Activated naive CD8-positive, alpha-beta T cell treated with anti-CD3 and anti-CD28 coated beads, Interleukin-2, amount 50 U/mL, for 16 hours (primary cell): Measurements from ENCODE around the gene WDR27.
"Not testable (repeated sequence)": the region's sequence is repeated elsewhere in the genome, so short reads cannot be mapped to it uniquely, and the experiment has no call there.

Source experiments
- DNase-seq: peaks from one replicate; pipeline ENCODE4 v3.0.0-alpha.2; 2020; ENCODE audit warnings: low read depth, low spot score

Gene WDR27

DNA sequence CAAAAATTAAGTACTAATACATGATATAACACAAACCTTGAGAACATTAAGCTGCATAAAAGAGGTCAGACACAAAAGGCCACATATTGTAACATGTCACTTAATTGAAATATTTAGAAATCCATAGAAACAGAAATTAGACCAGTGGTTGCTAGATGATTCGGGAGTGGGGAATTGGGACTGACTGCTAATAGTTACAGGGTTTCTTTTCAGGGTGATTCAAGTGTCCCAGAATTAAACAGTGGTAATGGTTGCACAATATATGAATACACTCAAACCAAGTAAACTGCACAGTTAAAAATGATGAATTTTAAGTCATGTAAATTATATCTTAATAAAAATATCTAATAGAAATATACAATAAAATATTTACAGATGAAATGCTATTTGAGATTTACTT is 174.5 kb downstream of the WDR27 start:
- DNase-seq, result no peak

DNA sequence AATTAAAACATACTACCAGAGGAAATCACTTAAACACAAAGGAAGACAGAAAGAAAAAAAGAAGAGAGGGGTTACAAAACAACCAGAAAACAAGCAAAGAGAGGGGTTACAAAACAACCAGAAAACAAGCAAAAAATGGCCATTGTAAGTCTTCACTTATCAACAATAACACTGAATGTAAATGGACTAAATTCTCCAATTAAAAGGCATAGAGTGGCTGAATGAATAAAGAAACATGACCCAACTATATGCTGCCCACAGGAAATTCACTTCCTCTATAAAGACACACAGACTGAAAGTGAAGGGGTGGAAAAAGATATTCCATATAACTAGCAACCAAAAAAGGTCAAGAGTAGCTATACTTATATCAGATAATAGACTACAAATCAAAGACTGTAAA is 180.0 kb downstream of the WDR27 start:
- no peak for DNase-seq

GRCh38 chr6:169520104-169520503 is 181.7 kb downstream of the WDR27 start:
- no peak for DNase-seq

GRCh38 chr6:169518451-169518850 is 183.4 kb downstream of the WDR27 start:
- DNase-seq, result no peak

DNA sequence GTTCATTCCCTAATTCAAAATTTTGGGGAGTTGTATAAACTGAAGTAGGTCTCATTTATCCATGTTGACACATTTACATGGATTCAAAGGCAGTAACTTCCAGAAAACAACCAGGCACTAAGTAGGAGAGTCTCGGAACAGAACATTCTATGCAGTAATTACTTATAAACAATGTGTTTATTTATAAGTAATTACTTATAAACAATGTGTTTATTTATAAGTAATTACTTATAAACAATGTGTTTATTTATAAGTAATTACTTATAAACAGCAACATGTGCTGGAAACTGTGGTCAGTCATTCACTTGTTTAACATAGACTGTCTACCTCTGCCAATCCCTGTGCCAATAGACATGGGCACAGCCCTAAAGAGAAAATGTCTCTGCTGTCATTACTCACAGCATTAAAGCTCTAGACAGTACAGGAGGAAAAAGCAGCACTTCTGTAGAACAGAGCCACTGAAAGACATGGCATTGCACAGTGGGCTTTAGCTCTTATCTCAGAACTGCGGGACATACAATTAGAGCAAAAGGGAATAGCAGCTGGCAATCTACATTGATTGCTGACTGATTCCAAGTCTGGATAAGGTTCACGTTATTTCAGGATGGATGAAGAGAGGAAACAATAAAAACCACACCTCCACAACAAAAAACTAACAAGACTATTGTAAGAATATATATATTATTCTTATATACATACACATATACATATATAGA is 188.2 kb downstream of the WDR27 start:
- DNase-seq, result no peak

DNA sequence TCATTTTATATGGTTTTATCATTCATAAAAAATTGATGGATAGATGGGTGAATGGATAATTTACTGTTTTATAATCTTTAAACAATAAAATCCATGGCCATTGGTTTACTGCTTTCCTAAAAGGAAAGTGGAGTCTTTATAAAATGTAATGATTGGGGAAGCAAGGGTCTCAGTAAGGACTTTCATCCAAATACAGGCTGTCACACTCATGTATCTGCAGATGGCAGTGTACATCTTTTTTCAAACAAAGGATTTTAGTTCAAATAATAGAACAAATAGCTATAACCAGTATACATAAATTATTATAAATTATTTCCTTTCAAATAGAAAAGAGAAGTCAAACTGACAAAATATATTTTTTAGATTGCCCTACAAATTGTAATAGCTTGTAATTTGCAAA is 190.0 kb downstream of the WDR27 start:
- DNase-seq, result not testable (repeated sequence)

GRCh38 chr6:169510871-169511270 is 191.0 kb downstream of the WDR27 start:
- no peak for DNase-seq

DNA sequence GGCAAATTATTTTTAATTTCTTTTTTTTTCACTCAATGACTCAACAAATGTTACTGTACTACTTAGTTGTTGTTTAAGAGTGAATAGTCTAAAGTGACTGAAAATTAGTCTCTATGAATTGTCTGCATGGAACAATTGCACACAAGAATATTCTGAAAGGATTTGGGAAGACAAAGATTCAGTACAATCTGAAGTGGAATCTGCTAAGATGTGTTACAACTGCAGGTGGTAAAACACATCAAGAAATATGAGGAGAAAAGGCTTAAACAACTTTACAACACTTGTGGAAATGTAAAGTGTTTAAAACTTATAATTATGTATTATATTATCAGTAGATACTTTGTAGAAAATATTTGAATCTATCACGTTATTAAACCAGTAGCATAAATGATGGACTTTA is 193.4 kb downstream of the WDR27 start:
- no peak for DNase-seq

DNA sequence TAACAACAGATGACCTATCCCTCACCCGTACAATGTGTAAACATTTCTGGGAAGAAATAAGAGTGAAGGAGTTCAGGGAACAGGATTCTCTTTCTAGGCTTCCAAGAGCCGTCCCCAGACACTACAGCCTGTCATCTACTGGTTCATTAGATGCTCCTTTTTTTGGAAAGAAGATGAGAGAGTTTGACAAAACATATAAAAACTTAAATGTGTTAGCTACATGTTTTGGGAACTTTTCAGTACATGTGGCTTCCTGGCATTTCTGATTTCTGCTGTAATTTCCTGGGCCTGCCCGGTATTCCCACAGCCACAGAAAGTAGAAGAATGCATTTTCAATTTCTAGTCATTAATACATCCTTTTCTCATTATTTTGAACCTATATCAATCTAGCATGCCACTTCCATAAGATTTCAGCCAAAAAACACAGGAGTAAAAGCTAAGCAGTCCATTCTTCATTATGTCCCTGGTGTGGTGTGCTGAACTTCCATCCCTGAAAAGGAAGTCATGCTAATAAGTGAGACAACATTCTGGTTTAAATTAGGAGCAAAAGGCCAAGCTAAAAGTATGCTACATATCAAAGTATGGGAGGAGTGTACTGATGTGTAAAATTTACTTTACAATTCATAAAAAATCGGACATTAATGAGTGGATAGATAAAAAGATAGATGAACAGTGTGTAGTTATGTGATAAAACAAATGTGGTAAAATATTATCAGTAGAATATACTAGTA is 198.2 kb downstream of the WDR27 start:
- DNase-seq, result no peak

- DNase-seq, result no peak
Measured at GRCh38 chr6:169502445-169502844, 199.4 kb downstream of the WDR27 start.

DNA sequence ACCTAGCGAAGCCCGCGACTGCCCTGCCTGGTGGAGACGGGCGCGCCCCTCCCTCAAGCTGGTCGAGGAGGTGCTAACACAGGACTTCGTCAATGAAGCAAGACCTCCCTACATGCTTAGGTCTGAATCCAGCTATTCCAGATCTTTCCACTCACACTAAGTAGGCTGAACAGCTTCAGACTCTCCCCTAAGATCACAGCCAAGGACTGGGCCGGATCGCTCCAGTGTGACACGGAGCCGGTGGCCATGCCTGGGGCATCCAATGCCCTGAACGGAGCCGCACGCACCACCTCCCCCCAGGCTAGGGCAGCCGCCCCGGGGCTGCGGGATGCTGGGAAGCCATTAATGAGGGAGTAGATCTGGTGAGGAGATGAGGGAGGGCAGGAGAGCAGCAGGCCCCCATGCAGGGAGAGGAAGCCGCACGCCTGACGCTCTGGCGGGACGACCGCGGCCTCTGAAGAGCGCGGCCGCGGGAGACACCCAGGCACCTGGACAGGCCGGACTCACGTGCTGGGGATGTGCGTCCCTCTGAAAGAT is 200.0 kb downstream of the WDR27 start:
- DNase-seq, result no peak

GRCh38 chr6:169501128-169501527 is 200.7 kb downstream of the WDR27 start:
- DNase-seq, result no peak

- no peak for DNase-seq
Measured at GRCh38 chr6:169500688-169501087, 201.1 kb downstream of the WDR27 start.

DNA sequence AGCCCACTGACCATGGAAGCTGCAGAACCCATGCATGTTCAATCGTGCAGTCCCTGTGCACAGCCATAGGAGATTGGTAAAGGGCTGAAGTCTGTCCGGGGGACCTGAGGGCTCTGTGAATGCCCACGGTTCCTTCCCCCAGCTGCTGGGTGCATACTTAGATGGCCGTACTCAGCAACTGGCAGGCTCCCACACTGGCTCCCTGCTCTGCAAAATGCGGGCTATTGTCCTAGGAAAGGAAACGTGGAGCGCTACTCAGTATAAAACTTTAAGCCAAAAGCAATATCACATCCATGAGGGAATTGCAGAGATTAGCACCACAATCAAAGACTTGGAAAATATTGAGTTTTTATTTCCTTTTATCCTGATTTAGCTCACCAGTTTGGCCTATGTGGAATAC is 202.0 kb downstream of the WDR27 start:
- DNase-seq, result no peak

- DNase-seq, result no peak
Measured at GRCh38 chr6:169498916-169499513, 202.8 kb downstream of the WDR27 start.

DNA sequence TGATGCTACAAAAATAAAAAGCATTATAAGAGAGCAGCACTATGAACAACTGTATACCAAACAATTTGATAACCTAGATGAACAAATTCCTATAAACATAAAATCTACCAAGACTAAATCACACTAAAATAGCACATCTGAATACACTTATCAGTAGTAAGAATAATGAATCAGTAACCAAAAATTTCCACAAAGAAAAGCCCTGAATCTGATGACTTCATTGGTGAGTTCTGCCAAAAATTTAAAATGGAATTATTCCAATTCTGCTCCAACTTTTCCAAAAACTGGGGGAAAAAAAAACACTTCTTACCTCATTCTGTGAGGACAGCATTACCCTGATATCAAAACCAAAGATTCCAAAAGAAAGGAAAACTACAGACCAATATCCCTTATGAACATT is 206.2 kb downstream of the WDR27 start:
- DNase-seq, result no peak

DNA sequence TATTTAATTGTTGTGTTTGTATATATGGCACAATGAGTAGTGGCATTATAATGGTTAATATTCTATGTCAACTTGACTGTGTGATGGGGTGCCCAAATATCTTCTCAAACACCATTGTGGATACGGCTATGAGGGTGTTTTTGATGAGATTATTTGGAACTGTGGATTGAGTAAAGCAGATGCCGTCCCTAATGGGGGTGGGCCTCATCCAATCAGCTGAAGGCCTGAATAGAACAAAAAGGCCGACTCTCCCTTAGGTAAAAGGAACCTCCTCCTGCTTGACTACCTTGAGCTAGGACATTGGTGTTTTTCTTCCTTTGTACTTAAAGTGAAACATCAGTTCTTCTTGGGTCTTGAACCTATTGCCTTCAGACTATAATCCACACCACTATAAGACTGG is 207.8 kb downstream of the WDR27 start:
- no peak for DNase-seq

DNA sequence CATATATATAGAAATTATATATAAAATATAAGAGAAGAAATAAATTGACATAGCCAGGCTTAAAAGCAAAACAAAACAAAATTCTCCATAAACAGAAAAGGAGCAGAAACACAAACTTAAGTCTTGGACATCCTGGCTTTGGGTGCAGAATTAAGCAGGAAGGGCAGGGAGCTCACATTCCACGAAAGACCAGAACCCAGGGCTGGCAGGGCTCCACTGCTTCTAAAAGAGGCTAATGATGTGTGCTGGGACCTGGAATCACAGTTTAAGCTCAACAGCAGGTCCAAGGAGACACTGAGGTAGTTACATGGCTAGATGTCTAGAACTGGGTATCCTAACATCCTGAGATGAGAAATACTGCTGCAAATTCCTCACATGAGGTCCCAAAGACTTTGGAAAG is 210.3 kb downstream of the WDR27 start:
- no peak for DNase-seq

DNA sequence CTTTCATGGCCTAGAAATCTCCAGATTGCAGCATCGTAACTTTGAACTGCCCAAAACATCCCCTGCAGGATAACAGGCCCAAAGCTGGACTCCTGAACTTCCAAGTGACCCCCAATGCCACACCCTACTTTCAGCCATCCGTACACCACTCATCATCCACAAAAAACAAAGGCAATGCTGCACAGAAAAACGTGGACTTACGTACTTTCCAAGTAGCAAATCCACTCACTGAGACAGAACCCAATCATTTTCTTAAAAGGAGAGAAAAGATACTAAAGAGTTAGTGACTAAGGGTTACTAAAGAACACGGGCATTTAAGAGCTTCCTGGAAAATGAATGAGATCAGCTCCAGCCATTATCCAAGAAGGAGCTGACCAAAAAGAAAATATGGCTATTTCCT is 211.0 kb downstream of the WDR27 start:
- no peak for DNase-seq

DNA sequence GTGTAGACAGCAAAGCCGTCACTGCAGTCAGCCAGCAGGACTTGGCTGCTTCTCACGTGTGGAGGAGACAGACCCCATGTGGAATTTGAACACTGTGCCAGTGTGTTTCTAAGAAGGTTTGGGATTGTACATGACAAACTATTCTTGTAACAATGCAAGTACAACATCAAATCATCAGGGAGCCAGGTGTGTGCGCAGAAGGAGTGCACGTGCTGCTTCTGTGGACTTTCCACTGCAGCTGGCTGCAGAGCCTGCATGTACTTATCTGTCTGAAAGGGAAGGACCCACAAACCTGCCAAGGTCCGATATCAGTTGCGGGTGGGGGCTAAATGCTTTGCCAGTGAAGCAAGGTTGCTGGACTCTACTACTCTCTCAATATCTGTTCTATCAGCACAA is 211.6 kb downstream of the WDR27 start:
- DNase-seq, result no peak

- DNase-seq, result no peak
Measured at GRCh38 chr6:169489563-169490245, 212.1 kb downstream of the WDR27 start.
